Measurements from ENCODE around the gene CCDC3.

Gene CCDC3

DNA sequence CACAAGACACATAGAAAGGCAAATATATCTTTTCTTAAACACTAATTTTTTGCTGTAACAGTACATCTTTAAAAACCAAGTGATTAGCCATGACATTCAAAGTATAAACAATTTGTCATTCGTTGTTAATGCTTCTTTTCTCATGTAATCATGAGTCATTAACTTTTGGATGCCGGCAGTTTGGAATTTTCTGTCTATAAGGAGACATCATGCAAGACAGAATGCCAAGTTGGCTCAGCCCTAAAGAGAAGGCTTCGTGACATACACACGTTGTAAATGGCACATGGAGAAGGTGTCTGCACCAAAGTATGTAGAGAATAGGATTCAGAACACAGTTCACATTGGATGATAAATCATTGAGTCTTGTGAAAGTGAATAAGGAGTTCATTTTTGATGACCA, 35.9 kb downstream of the CCDC3 start:
- no peak for DNase-seq (ENCODE audit: low read depth in 1 of 2, low spot score in 1 of 2)

DNA sequence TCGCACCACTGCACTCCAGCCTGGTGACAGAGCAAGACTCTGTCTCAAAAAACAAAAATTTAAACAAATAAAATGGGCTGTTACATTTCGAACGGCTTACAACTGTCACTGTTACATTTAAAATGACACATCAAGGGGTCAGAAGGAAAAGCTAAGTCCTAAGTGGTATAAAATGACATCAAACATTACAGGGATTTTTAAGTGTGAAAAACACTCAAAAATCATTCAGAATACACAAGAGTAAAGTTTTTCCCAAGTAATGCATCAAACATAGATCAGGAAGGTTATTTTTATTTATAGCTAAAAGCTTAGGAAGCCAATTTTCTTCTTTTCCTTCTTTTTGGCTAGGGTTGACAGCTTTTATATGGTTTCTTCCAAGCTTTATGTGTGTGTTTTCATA, 39.0 kb downstream of the CCDC3 start:
- no peak for DNase-seq (ENCODE audit: low read depth in 1 of 2, low spot score in 1 of 2)

DNA sequence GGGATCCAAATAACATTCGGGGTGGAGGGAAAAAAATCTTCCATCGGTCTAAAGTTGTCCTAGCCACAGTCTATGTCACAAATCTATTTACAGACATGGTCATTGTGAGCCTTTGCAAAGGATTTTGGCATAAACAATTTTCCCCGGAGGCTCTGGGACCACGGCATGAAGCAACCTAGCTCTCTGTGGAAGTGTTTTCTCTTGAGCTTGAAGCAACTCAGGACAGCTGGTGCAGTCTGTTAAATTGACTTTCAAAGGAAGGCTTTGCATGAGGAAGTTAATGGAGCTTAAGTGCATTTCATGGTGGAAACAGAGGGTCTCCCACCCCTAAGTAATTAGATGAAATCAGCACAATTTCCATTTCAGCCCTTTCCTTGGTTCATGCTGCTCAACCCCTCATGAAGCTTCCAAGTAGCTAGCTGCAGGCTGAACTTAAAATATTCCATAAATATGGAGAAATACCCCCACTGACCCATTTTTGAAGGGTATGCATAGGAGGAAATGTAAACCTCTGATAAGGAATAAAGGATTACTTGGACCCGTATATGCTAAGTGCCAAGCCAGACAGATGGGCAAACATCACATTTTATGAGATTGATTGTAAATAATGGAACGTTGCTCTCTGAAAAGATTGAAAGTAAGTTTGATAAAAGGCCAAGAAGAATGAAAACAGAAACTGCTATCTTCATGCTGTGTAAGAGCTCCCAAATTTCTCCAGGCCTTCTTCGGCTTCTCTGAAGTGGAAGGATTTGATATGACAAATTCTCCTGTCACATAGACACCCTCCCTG, 39.9 kb downstream of the CCDC3 start:
- no peak for DNase-seq (ENCODE audit: low read depth in 1 of 2, low spot score in 1 of 2)

DNA sequence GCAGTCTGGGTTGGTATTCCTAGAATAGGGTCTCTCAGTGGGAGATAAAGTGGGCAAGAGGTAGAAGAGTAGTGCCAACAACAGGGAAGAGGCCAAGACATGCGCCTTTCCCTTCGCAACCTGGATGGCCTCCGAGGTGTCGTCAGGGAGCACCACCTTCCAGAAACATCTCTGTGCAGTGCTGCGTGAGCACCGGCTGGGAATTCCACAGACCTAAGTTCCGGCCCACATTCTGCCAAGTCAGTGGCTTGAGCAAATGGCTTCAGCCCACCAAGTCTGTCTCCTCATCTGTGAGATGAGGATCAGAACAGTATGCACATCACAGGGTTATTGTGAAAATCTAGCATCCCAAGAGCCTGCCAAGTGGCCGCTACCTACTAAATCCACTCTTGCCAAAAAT, 40.6 kb downstream of the CCDC3 start:
- DNase-seq (ENCODE audit: low read depth in 1 of 2, low spot score in 1 of 2), result no peak

DNA sequence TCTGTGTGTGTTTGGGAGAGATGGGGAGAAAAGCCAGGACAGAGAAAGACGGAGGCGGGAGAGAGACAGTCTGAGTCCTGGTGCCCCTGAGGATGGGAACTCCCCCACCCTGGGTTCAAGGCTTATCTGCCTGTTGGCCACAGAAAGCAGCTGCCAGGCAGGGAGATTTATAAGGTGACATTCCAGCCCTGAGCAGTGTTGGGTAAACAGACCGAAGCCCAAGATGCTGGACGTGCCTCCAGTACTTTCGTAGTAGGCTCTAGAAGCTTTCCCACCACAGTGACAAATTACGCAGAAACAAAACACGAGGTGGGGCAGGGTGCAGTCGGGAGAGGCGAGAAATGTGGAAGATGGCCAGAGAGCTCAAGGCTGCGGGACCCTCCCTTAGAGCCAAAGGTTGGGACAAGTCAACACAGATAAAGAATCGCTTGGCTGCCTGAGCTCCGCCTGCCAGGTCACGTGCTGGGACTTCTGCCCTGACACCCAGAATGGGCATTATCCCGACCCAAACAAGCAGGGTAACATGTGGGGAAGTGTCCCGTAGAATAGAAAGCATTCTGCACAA, 41.1 kb downstream of the CCDC3 start:
- DNase-seq (ENCODE audit: low read depth in 1 of 2, low spot score in 1 of 2), result no peak

DNA sequence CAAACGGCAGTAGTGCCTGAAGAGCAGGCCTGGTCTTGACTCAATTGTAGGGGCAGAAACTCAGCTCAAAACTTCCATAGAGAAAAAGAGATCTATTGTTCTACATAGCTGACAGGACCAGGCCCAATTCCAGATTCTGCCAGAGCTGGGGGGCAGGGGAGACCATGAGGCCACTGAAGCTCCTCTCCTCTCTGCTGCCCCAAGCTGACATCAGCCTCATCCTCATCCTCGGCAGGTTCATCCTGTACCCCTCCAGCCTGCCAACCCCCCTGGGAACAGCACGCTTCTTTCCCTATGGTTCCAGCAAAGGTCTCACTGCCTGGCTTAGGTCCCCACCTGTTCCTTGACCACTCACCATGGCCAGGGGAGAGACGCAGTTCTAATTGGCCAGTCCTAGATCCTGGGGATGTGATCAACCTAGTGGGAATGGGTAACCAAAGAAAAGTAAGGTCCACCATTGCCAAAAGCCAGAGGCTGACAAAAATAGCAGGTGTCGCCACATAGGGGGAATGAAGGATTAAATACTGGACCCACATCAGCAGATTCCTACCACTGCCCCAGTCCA, 42.9 kb downstream of the CCDC3 start:
- no peak for DNase-seq (ENCODE audit: low read depth in 1 of 2, low spot score in 1 of 2)

DNA sequence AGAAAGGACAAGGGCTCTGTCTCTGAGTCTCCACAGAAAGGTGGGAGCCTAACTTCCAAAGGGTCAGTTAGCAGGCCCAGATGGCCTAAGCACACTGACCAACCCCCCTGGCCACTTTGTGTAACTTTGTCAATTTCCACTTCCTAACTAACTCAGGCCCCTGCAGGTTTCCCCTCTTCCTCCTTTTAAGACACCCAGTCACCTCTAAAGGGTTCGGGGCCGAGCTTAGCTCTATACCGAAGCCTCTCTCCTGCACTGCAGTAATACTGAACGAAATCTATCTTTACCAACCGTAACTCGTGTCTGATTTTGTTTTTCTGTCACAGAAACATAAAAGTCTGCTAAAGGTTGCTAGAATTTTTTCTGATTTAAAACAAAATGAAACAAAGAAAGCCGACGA, 44.4 kb downstream of the CCDC3 start:
- DNase-seq (ENCODE audit: low read depth in 1 of 2, low spot score in 1 of 2), result no peak

DNA sequence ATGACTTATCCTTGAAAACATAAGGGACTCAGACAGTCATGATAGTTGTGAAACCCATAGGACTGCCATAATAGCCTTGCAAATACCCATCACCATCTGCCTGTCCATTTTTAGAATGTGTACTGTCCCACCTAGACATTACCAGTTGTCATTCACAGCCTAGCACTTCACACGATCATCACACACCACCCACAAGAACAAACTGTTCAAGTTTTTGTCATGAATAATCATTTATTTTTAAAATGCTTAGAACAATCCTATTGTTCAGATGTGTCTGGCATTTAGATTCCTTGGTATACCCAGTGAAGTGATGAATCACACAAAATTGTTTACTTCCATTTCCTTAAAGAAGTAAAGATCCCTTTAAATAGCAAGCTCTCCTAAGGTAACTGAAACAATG, 46.6 kb downstream of the CCDC3 start:
- DNase-seq (ENCODE audit: low read depth in 1 of 2, low spot score in 1 of 2), result no peak

DNA sequence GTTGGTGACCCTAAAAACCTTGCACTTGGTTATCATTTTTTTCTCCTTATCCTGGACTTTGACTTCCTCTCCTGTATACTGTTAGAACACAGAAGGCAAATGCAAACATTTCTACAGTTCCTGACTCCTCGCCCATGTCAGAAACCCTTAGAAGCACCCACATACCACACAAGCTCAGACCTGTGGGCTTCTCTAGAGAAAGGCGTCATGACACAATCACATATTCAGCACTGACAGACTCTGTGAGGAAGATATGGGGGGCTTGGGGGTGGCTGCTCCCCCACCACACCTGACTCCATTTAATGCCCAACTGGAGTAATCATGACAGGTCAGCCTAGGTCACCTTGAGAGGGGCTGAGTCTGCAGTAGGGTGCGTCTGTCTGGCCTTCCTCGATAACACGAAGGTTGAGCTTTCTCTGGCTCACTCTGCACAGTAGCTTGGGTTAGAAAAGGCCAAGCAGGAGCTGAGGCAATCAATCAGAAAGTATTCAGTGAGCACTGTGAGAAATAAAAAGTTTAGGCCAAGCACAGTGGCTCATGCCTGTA, 50.9 kb downstream of the CCDC3 start:
- DNase-seq (ENCODE audit: low read depth in 1 of 2, low spot score in 1 of 2), result no peak

DNA sequence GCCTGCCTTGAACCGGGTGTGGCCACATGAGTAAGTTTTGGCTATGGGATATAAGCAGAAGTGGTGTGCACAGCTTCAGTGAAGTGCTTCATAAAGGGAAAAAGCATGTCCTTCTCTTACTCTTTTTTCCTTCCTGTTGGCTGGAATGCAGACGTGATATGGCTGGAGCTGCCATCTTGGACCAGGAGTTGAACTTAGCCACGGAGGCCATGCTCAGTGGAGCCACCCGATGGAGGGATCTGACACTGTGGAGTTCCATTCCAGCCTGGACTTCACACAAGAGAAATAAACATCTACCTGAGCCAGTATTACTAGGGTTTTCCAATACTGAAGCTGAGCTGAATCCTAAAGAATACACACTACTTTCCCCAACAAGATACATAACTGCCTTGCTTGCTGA, 52.3 kb downstream of the CCDC3 start:
- DNase-seq (ENCODE audit: low read depth in 1 of 2, low spot score in 1 of 2), result no peak

DNA sequence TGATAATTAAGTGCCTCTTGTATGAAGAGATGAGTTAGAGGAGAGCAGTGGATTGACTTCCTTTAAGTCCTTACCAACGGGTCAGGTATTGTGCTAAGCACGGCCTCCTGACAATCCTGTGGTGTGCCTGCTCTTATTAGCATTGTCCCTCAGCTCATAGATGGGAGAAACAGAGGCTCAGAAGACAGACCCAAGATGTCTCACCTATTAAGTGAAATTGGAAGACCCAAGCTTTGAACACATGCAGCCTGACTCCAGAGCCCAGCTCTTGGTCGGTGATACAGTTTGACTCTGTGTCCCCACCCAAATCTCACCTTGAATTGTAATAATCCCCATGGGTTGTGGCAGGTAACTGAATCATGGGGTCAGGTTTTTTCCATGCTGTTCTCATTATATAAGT, 53.8 kb downstream of the CCDC3 start:
- DNase-seq (ENCODE audit: low read depth in 1 of 2, low spot score in 1 of 2), result no peak

DNA sequence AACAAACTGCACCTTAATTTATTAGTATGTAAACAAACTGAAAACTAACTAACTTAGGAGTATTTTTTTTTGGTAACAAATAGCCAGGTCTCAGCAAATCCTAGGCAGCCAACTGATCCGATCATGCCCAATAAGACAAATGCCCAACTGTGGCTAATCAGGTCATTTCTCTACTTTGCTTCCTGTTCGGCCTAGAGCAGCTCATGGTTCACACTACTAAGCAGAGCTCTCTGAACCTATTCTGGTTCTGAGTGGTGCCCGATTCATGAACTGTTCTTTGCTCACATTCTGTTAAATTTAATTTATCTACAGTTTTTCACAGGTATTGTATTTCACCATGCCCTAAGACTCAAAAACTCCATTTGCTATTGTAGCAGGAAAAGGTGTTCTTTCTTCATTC, 55.1 kb downstream of the CCDC3 start:
- DNase-seq (ENCODE audit: low read depth in 1 of 2, low spot score in 1 of 2), result no peak

DNA sequence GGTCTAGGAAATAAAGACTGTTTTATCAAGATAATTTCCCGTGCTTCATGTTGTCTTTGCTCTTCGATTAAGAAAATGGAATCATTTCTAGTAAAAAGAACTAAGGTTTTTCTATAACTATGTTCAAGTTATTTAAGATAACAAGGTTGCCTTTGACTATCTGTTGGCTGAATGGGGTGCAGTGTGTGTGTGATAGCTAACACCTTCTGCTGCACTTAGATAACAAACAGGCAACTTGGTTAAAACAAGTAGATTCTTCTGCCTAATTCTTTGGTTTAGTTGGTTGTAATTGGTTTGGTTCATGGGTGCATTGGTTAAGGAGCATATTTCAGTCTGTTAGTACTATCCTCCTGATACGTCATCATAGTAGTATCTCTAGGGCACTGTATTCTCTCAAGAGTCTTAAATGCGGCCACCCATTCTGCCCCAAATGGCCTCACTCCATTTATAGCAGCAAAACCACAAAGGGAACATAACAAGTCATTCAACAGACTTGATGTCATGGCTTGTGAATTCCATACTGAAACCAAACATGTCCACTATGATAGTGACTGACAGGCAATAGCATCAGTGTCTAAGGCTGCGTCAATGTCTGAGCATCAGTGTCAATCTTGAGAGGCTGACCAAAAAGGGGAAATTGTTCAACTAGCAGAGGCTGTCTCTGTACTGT, 55.7 kb downstream of the CCDC3 start:
- no peak for DNase-seq (ENCODE audit: low read depth in 1 of 2, low spot score in 1 of 2)

DNA sequence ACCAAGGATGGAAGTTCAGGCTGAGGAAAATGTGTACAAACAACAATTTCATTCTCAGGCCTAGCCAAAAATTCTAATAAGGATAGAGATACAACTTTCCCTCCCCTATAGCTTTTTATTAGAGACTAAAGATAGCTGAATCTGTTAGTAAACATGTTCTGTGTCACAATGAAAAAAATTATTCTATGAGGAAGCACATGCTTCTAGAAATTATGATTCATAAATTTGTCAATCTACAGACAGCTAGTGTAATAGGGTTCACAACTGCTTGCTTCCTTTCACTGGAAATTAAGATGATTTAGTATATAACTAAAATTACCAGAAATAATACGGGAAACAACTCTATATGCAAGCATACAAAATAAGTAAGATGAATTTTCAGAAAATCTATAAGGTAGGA, 56.6 kb downstream of the CCDC3 start:
- no peak for DNase-seq (ENCODE audit: low read depth in 1 of 2, low spot score in 1 of 2)

DNA sequence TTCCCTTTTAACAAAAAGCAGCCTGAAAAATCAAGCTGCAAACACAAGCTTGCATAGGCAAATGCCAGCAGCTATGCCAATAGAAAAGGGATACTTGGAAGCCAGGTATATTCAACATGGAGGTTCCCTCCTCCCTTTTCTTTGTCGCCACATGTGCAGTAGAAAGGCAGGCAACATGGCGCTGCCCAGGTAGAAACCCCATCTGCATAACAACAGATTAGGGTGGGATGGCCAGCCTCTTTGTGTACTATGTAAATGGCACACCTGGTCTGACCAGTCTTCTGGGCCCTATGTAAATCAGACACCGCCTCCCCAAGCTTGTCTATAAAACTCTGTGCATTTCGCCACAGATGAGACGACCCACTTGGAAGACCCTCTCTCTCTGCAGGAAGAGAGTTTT, 58.1 kb downstream of the CCDC3 start:
- DNase-seq (ENCODE audit: low read depth in 1 of 2, low spot score in 1 of 2), result no peak

DNA sequence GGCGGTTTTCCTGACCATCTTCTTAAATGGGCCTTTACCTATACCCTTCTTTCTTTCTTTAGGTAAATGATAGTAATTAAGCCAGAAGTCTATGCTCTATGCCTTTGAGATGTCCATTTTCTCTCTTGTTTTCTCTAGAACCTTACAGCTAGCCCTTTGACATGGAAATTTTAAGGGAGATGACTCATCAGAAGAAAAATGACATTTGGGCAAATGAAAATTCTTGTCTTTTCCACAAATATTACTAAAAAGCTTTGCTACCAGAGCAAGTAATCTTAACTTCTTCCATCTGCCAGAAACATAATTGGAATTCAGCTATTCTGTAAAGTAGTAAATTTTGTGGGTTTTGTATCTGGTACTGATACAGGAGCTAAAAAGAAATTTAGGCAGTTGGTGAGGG, 59.5 kb downstream of the CCDC3 start:
- DNase-seq (ENCODE audit: low read depth in 1 of 2, low spot score in 1 of 2), result no peak

DNA sequence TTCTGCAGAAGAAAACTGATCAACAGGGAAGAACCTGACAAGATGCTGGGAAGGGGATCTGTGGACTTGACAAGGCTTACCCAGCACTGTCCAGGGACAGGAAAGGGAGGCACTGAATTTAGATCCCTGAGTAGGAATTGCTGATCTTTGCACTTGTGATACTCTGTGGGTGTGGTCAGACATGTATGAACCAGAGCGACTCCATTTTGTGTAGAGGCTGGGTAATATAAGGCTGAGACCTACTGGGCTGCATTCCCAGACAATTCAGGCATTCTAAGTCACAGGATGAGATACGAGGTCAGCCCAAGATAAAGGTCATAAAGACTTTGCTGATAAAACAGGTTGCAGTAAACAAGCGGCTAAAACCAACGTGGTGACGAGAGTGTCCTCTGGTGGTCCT, 60.7 kb downstream of the CCDC3 start:
- DNase-seq (ENCODE audit: low read depth in 1 of 2, low spot score in 1 of 2), result no peak

DNA sequence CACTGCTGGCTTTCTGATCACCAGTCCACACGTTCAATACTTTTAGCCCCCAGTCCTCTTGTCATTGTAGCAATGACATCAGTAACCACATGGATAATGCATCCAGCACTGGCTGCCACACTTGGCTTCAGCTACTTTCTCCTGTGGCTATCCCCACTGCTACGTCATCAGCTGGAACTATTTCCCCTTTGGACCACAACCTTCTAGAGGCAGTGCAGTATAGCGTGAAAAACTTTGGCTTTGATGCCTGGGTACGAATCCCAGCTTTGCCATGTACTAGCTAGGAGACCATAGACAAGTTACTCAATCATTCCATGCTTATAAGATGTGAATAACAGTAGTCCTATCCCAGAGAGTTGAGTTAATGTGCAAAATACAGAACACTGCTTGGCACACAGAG, 63.2 kb downstream of the CCDC3 start:
- no peak for DNase-seq (ENCODE audit: low read depth in 1 of 2, low spot score in 1 of 2)

DNA sequence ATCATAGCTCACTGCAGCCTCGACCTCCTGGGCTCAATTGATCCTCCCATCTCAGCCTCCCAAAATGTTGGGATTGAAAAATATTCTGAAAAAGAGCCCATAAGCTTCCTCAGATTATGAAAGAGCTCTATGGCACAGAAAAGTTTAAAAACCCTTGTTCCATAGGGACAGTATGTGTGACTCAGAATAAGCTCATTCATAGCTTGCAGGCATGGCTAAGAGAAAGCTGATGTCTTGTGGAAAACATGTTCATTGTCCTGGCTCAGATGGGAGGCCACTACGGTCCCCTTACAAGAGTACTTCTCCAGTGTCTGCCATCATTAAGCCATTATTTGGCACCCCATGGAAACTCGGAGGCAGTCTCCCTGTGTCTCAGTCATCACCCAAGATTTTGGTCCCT, 64.0 kb downstream of the CCDC3 start:
- DNase-seq (ENCODE audit: low read depth in 1 of 2, low spot score in 1 of 2), result no peak

DNA sequence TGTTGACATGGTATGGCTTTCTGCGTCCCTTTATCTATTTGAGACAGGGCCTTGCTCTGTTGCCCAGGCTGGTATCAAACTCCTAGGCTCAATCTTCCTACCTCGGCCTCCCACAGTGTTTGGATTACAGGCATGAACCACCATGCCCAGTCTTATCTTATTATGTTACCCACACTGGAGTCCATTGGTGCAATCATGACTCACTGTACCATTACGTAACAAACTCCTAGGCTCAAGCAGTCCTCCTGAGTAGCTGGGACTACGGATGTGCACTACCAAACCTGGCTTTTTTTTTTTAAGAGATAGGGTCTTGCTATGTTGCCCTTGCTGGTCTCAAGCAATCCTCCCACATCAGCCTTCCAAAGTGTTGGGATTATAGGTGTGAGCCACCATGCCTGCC, 66.7 kb downstream of the CCDC3 start:
- DNase-seq (ENCODE audit: low read depth in 1 of 2, low spot score in 1 of 2), result no peak

DNA sequence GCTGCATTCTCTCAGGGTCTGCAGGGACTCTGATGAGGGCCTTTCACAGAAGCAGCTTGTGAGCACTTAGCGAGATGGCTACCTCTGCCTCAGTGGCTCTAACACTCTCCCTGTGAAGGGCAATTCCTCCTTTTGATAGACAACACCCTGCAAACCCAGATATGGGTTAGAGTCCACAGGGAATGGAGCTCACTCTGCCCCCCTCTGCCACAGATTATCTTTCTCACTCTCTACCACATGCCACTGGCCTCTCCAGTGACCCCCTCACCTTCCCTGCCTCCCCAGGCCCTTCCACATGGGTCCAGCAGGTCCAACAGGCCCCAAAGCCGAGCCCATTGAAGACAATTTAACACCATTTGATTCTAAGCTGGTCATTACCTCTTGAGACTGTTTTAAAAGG, 72.1 kb downstream of the CCDC3 start:
- no peak for DNase-seq (ENCODE audit: low read depth in 1 of 2, low spot score in 1 of 2)

DNA sequence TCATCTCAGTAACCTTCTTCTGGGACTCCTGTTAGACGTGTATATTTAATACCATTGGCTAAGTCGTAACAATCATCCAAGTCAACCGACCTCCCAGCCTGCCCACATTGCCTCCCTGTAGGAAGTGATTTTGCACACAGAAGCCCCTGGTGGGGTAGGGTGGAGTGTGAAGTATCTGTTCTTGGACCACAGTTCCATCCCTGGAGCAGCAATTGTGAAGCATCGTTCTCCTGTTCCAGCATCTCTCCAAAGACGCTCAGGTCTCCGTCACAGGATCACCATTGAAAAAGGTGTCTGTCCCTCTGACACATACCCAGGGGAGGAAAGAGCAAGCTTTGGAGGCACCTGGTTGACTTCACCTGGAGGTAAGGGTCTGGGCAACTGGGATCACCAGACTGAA, 72.9 kb downstream of the CCDC3 start:
- DNase-seq (ENCODE audit: low read depth in 1 of 2, low spot score in 1 of 2), result no peak

Measured in activated CD4-positive, alpha-beta T cell treated with anti-CD3 and anti-CD28 coated beads, Interleukin-2, amount 50 U/mL, for 24 hours (primary cell).